ENCODE data around the gene KRTAP5-6.

KRTAP5-6 gene

DNA sequence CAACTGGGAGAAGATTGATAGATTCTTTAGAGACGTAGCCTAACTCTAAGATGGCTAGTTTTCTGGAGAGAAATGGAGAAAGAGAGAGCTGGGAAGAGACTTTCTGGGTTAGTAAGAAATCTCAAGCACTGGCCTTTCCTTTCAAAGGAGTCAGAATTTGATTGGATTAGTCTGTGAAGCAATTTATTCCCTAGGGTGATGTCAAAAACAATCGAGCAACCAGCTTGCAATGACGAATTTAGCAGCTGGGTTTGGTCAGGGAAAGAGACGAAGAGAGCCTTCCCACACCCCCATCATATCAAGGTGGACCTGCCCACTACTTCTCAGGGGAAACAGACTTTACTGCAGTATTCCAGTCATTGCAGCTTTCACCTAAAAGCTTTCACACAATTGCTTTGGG is 10.8 kb downstream of the KRTAP5-6 start:
- H3K4me1 ChIP-seq (ENCODE audit: control insufficient read depth, insufficient read depth, low read length) = no peaks in the 10 kb centered on the region
- no peak for TF ChIP-seq ZBTB10 (tag by site-specific recombination; IDR thresholded peaks at IDR 0.05)
- TF ChIP-seq ZIC2 (tag by site-specific recombination; IDR thresholded peaks at IDR 0.05) = no peak
- TF ChIP-seq ZNF837 (tag by site-specific recombination; IDR thresholded peaks at IDR 0.05) = no peak
- TF ChIP-seq ZBTB17 (tag by site-specific recombination; IDR thresholded peaks at IDR 0.05) = peak; percentile 39
- no peak for TF ChIP-seq ZNF610 (tag by site-specific recombination; IDR thresholded peaks at IDR 0.05; ENCODE audit: borderline replicate concordance)
- no peak for TF ChIP-seq HOXD13 (CRISPR knock-in tag; IDR thresholded peaks at IDR 0.05; ENCODE audit: borderline replicate concordance)
- no peak for TF ChIP-seq ZSCAN30 (tag by site-specific recombination; IDR thresholded peaks at IDR 0.05)
- TF ChIP-seq GFI1B (tag by site-specific recombination; IDR thresholded peaks at IDR 0.05) = no peak
- 0 out of 2 replicates have a peak, but pooled peaks have one; percentile 24 for TF ChIP-seq PRDM10 (tag by site-specific recombination; IDR thresholded peaks at IDR 0.05)
- no peak for TF ChIP-seq ZNF629 (tag by site-specific recombination; IDR thresholded peaks at IDR 0.05)
- no peak for TF ChIP-seq ZNF76 (tag by site-specific recombination; IDR thresholded peaks at IDR 0.05; ENCODE audit: borderline replicate concordance, low read depth)
- no peaks in the 10 kb centered on the region for H3K9me3 ChIP-seq (ENCODE audit: control insufficient read depth, insufficient read depth, low read depth, low read length)
- H3K27ac ChIP-seq (ENCODE audit: extremely low read depth, low read depth, low read length) = no peak overlapping the region
- no peak overlapping the region for H3K4me3 ChIP-seq (ENCODE audit: low read depth, low read length)
- POLR2A ChIA-PET = interaction anchor here (0.5 kb wide), 1 partner anchor 120 kb away, joined by 7 read pairs; no protein-coding TSS in a partner anchor
- CTCF ChIA-PET = interaction anchor here (0.9 to 4.2 kb wide), 2 partner anchors 98 to 125 kb away, joined by 5 to 28 read pairs; no protein-coding TSS in a partner anchor
- no peaks in the 10 kb centered on the region for H3K36me3 ChIP-seq (ENCODE audit: control insufficient read depth in 2 of 2, insufficient read depth in 1 of 2, low read length in 2 of 2)

DNA sequence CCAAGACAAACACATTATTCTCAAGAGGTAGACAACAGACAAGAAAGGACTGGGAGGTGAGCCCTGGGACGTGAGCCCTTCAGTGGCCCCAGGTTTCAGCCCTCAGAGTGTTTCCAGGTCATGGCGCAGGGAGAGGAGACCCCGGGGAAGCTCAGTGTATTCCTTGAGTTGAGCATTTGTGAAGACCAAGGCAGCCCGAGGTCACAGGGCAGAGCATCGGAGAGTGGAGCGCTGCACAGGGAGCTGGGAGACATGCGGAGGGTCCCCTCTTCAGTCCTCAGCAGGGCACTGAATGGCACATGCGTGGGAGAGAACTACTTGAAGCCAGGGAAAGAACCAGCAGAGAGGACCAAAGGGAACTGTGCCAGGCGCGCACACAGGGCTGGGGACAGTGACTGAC is 11.7 kb downstream of the KRTAP5-6 start:
- H3K4me1 ChIP-seq (ENCODE audit: control insufficient read depth, insufficient read depth, low read length) = no peaks in the 10 kb centered on the region
- TF ChIP-seq ZNF830 (tag by site-specific recombination; IDR thresholded peaks at IDR 0.05; ENCODE audit: low read depth) (no peak), SCRT1 (tag by site-specific recombination; IDR thresholded peaks at IDR 0.05; ENCODE audit: borderline replicate concordance) (no peak), HOXA7 (CRISPR knock-in tag; IDR thresholded peaks at IDR 0.05; ENCODE audit: borderline replicate concordance) (no peak), ZNF174 (tag by site-specific recombination; IDR thresholded peaks at IDR 0.05) (no peak), ZNF350 (tag by site-specific recombination; IDR thresholded peaks at IDR 0.05) (no peak), ZNF658 (tag by site-specific recombination; IDR thresholded peaks at IDR 0.05) (no peak), ZNF112 (tag by site-specific recombination; IDR thresholded peaks at IDR 0.05) (no peak), ZNF341 (tag by site-specific recombination; IDR thresholded peaks at IDR 0.05; ENCODE audit: low read depth) (no peak), ZNF664 (tag by site-specific recombination; IDR thresholded peaks at IDR 0.05) (no peak)
- TF ChIP-seq, protein P1, sequence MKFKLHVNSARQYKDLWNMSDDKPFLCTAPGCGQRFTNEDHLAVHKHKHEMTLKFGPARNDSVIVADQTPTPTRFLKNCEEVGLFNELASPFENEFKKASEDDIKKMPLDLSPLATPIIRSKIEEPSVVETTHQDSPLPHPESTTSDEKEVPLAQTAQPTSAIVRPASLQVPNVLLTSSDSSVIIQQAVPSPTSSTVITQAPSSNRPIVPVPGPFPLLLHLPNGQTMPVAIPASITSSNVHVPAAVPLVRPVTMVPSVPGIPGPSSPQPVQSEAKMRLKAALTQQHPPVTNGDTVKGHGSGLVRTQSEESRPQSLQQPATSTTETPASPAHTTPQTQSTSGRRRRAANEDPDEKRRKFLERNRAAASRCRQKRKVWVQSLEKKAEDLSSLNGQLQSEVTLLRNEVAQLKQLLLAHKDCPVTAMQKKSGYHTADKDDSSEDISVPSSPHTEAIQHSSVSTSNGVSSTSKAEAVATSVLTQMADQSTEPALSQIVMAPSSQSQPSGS (tag by site-specific recombination; IDR thresholded peaks at IDR 0.05; ENCODE audit: low read depth) = no peak
- TF ChIP-seq, protein P2, sequence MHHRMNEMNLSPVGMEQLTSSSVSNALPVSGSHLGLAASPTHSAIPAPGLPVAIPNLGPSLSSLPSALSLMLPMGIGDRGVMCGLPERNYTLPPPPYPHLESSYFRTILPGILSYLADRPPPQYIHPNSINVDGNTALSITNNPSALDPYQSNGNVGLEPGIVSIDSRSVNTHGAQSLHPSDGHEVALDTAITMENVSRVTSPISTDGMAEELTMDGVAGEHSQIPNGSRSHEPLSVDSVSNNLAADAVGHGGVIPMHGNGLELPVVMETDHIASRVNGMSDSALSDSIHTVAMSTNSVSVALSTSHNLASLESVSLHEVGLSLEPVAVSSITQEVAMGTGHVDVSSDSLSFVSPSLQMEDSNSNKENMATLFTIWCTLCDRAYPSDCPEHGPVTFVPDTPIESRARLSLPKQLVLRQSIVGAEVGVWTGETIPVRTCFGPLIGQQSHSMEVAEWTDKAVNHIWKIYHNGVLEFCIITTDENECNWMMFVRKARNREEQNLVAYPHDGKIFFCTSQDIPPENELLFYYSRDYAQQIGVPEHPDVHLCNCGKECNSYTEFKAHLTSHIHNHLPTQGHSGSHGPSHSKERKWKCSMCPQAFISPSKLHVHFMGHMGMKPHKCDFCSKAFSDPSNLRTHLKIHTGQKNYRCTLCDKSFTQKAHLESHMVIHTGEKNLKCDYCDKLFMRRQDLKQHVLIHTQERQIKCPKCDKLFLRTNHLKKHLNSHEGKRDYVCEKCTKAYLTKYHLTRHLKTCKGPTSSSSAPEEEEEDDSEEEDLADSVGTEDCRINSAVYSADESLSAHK (tag by site-specific recombination; IDR thresholded peaks at IDR 0.05) = no peak
- no peaks in the 10 kb centered on the region for H3K36me3 ChIP-seq (ENCODE audit: control insufficient read depth in 2 of 2, insufficient read depth in 1 of 2, low read length in 2 of 2)
- no peaks in the 10 kb centered on the region for H3K9me3 ChIP-seq (ENCODE audit: control insufficient read depth, insufficient read depth, low read depth, low read length)
- no peak overlapping the region for H3K27ac ChIP-seq (ENCODE audit: extremely low read depth, low read depth, low read length)
- POLR2A ChIA-PET = no interaction called here
- CTCF ChIA-PET = no interaction called here
- H3K4me3 ChIP-seq (ENCODE audit: low read depth, low read length) = no peak overlapping the region
